A549 (cell line): Measurements from ENCODE around the gene MORF4L1. TPM values are rescaled to one million over a fixed set of nuclear protein-coding genes. Genes with fewer than 3 reads are reported as not detected.

Source experiments
- ATAC-seq, 2 experiments: fragments of 200-7000 bp in 1 of 2; fragments of >200 bp in 1 of 2; cut with Nextera tagmentation in 1 of 2; cut with Tn5 transposase in 1 of 2; 3 replicates each; pipeline versions ENCODE4 v1.8.0 to v1.9.1; 2018 to 2020; ENCODE audit warnings: mild to moderate bottlenecking in 1 of 2, moderate library complexity in 1 of 2
- CTCF ChIA-PET: fragments of 300-600 bp; sonication (Branson Sonifier 250); formaldehyde crosslinking; extraction: SDS; loops from one replicate; lab custom pipeline; 2021; ENCODE audit warnings: antibody characterized with exemption, inconsistent platforms; lab: Yijun Ruan, JAX
- POLR2A ChIA-PET: fragments of 350-600 bp; formaldehyde crosslinking; extraction: SDS; loops from one replicate; lab custom pipeline; 2021; ENCODE audit warnings: antibody characterized with exemption, inconsistent platforms; lab: Yijun Ruan, JAX
- DNase-seq, 2 experiments: peaks; one replicate each; pipeline versions ENCODE4 v3.0.0 to v3.0.0-alpha.2; 2011 to 2016; ENCODE audit warnings: low read depth in 1 of 2, low spot score in 1 of 2
- FAIRE-seq: peaks from 2 replicates; lab custom pipeline; 2011; peaks lifted over from hg19 to GRCh38; lab: Jason Lieb, UNC
- H3K27ac ChIP-seq, 2 experiments: fragments of >200 bp; sonication (Bioruptor Twin); formaldehyde crosslinking; 3 replicates each; pipeline ENCODE4 v1.5.1; 2016 to 2017
- H3K4me1 ChIP-seq: fragments of >200 bp; sonication (Bioruptor Twin); formaldehyde crosslinking; 3 replicates; pipeline ENCODE4 v1.6.1; 2016
- H3K4me2 ChIP-seq: fragments of >200 bp; sonication (Bioruptor Twin); formaldehyde crosslinking; 3 replicates; pipeline ENCODE4 v1.6.1; 2016
- H3K4me3 ChIP-seq: fragments of >200 bp; sonication (Bioruptor Twin); formaldehyde crosslinking; 3 replicates; pipeline ENCODE4 v1.5.1; 2016
- H3K9me3 ChIP-seq: fragments of >200 bp; sonication (Bioruptor Twin); formaldehyde crosslinking; 3 replicates; pipeline ENCODE4 v1.6.1; 2016
- BHLHE40 ChIP-seq: IDR thresholded peaks from 2 replicates; pipeline ENCODE4 v1.6.1; 2012; ENCODE audit warnings: low read depth, low read length, inconsistent platforms
- CBX2 ChIP-seq: fragments of 200-600 bp; sonication (generic); IDR thresholded peaks from 2 replicates; pipeline ENCODE4 v1.6.1; 2016; ENCODE audit warnings: low read depth, mild to moderate bottlenecking, borderline replicate concordance
- EHF ChIP-seq: fragments of 250-450 bp; sonication (Bioruptor Pico); IDR thresholded peaks from 2 replicates; pipeline ENCODE4 v1.5.0; 2020; ENCODE audit warnings: mild to moderate bottlenecking
- EHMT2 ChIP-seq: fragments of 200-600 bp; sonication (generic); IDR thresholded peaks from 2 replicates; pipeline ENCODE4 v1.6.1; 2016; ENCODE audit warnings: antibody characterized with exemption, low read depth, mild to moderate bottlenecking, moderate library complexity
- EP300 ChIP-seq, 2 experiments: fragments of >200 bp; sonication (Bioruptor Twin); formaldehyde crosslinking; IDR thresholded peaks; 2 replicates in 1 of 2; 3 replicates in 1 of 2; pipeline ENCODE4 v1.6.1; 2016 to 2017
- ESRRA ChIP-seq: fragments of 150-350 bp; IDR thresholded peaks from 2 replicates; pipeline ENCODE4 v1.6.1; 2014; ENCODE audit warnings: mild to moderate bottlenecking, low read length, borderline replicate concordance
- FOSB ChIP-seq: fragments of 250-450 bp; sonication (Bioruptor Pico); IDR thresholded peaks from 2 replicates; pipeline ENCODE4 v1.5.0; 2020; ENCODE audit warnings: mild to moderate bottlenecking, moderate library complexity
- HEYL ChIP-seq: fragments of 250-450 bp; sonication (Bioruptor Pico); IDR thresholded peaks from 2 replicates; pipeline ENCODE4 v1.8.0; 2021; ENCODE audit warnings: mild to moderate bottlenecking, moderate library complexity
- HOXA7 ChIP-seq: fragments of 250-450 bp; sonication (Bioruptor Pico); IDR thresholded peaks from 2 replicates; pipeline ENCODE4 v1.5.0; 2020; ENCODE audit warnings: mild to moderate bottlenecking, moderate library complexity
- HOXB13 ChIP-seq: fragments of 250-450 bp; sonication (Bioruptor Pico); IDR thresholded peaks from 2 replicates; pipeline ENCODE4 v1.5.0; 2020; ENCODE audit warnings: low read depth, mild to moderate bottlenecking, moderate library complexity
- HOXB5 ChIP-seq: fragments of 250-450 bp; sonication (Bioruptor Pico); IDR thresholded peaks from 2 replicates; pipeline ENCODE4 v1.5.0; 2020; ENCODE audit warnings: mild to moderate bottlenecking, moderate library complexity
- MAFK ChIP-seq: fragments of 450-650 bp; IDR thresholded peaks from 2 replicates; pipeline ENCODE4 v1.6.1; 2014; ENCODE audit not compliant: partially characterized antibody
- MYC ChIP-seq: IDR thresholded peaks from 2 replicates; pipeline ENCODE4 v1.6.1; 2012; ENCODE audit warnings: mild to moderate bottlenecking, inconsistent platforms, low read length, improper control_type of control experiment, borderline replicate concordance
- NFE2L2 ChIP-seq: fragments of 150-350 bp; conservative IDR thresholded peaks from 2 replicates; pipeline ENCODE4 v1.6.1; 2014; ENCODE audit warnings: low read length
- NPAS2 ChIP-seq: fragments of 250-450 bp; sonication (Bioruptor Pico); IDR thresholded peaks from 2 replicates; pipeline ENCODE4 v1.8.0; 2022; ENCODE audit warnings: mild to moderate bottlenecking, moderate library complexity, borderline replicate concordance
- PHF8 ChIP-seq: fragments of 200-600 bp; sonication (generic); IDR thresholded peaks from 2 replicates; pipeline ENCODE4 v1.6.1; 2016; ENCODE audit warnings: low read depth, mild to moderate bottlenecking, antibody characterized with exemption, moderate library complexity, borderline replicate concordance
- POLR2A ChIP-seq: IDR thresholded peaks from 2 replicates; pipeline ENCODE4 v1.6.1; 2012; ENCODE audit warnings: mild to moderate bottlenecking, low read length
- RNF2 ChIP-seq: fragments of 200-600 bp; sonication (generic); IDR thresholded peaks from 2 replicates; pipeline ENCODE4 v1.6.1; 2016; ENCODE audit warnings: low read depth, mild to moderate bottlenecking, antibody characterized with exemption, moderate library complexity, borderline replicate concordance
- SMC3 ChIP-seq: fragments of >200 bp; sonication (Bioruptor Twin); formaldehyde crosslinking; IDR thresholded peaks from 3 replicates; pipeline ENCODE4 v1.6.1; 2018; ENCODE audit warnings: inconsistent platforms
- SREBF2 ChIP-seq: fragments of 450-650 bp; IDR thresholded peaks from 2 replicates; pipeline ENCODE4 v1.6.1; 2014; ENCODE audit warnings: mild to moderate bottlenecking, moderate library complexity
- TP53 ChIP-seq: fragments of 250-450 bp; sonication (Bioruptor Pico); IDR thresholded peaks from 2 replicates; pipeline ENCODE4 v1.5.0; 2021; ENCODE audit warnings: mild to moderate bottlenecking, moderate library complexity
- ZSCAN20 ChIP-seq: fragments of 250-450 bp; sonication (Bioruptor Pico); IDR thresholded peaks from 2 replicates; pipeline ENCODE4 v1.8.0; 2022; ENCODE audit warnings: mild to moderate bottlenecking, moderate library complexity
- WGBS: methylation state at CpG from one replicate; pipeline ENCODE4 v1.1.6; 2017; ENCODE audit errors: missing lambda C conversion rate; 5-methylcytosine and 5-hydroxymethylcytosine counted together
- polyA plus RNA-seq, 4 experiments: library from polyadenylated mRNA; depleted of rRNA in 3 of 4; stranded (reverse); fragments of >200 nt; fragmentation: RNase III in 1 of 4; extraction: RNeasy Plus Mini Kit Qiagen cat#74134 plus additional on column Dnase treatment in 1 of 4; gene quantifications; 2 replicates in 3 of 4; 3 replicates in 1 of 4; pipeline ENCODE4 v1.2.3, GENCODE V29; 2011 to 2017
- TF ChIP-seq, protein P1 (sequence below): fragments of 250-450 bp; sonication (Bioruptor Pico); IDR thresholded peaks from 2 replicates; pipeline ENCODE4 v1.5.0; 2020; ENCODE audit warnings: low read depth, mild to moderate bottlenecking, moderate library complexity
- TF ChIP-seq, protein P2 (sequence below): fragments of >200 bp; sonication (Bioruptor Twin); formaldehyde crosslinking; IDR thresholded peaks from 2 replicates; pipeline ENCODE4 v1.6.1; 2016
- TF ChIP-seq, protein P3 (sequence below): fragments of 150-350 bp; IDR thresholded peaks from 2 replicates; pipeline ENCODE4 v1.6.1; 2014; ENCODE audit warnings: low read depth, mild to moderate bottlenecking, low read length
- TF ChIP-seq, protein P4 (sequence below): fragments of >200 bp; sonication (Bioruptor Twin); formaldehyde crosslinking; IDR thresholded peaks from 3 replicates; pipeline ENCODE4 v1.6.1; 2016
- TF ChIP-seq, protein P5 (sequence below): fragments of >200 bp; sonication (Bioruptor Twin); formaldehyde crosslinking; IDR thresholded peaks from 3 replicates; pipeline ENCODE4 v1.5.1; 2016

MORF4L1 gene
- polyA plus RNA-seq, 2 of the 4 experiments (the other 2 are of a cell fraction): 498 to 927 TPM

DNA sequence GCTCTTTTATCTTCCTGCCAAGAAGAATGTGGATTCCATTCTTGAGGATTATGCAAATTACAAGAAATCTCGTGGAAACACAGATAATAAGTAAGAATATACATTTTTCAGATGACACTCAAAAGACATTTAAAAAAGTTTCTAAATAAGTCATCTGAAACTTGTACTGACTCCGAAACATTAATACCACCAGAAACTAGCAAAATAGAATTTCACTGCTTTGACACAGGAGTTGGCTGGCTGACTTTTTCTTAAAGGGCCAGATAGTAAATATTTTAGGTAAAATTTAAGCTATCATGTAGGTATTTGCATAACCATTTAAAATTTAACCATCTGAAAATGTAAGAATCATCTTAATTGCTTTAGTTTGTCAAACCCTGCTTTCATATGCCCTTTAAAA lies 20.8 kb downstream of the MORF4L1 start:
- Histone ChIP-seq H3K4me2 (no peak overlapping the region), H3K27ac (no peak overlapping the region), H3K9me3 (no peaks in the 10 kb centered on the region), H3K4me1 (no peaks in the 10 kb centered on the region), H3K4me3 (no peak overlapping the region)
- TF ChIP-seq ZSCAN20 (CRISPR knock-in tag) (no peak), EP300 (IDR thresholded peaks at IDR 0.05) (no peak), SMC3 (no peak), MYC (no peak), EHF (no peak), HOXB13 (CRISPR knock-in tag) (no peak), CBX2 (no peak), HOXA7 (no peak), SREBF2 (no peak), HEYL (no peak), TP53 (CRISPR knock-in tag) (no peak), FOSB (CRISPR knock-in tag) (no peak), RNF2 (no peak), POLR2A (no peak), ESRRA (no peak)
- TF ChIP-seq, protein P1, sequence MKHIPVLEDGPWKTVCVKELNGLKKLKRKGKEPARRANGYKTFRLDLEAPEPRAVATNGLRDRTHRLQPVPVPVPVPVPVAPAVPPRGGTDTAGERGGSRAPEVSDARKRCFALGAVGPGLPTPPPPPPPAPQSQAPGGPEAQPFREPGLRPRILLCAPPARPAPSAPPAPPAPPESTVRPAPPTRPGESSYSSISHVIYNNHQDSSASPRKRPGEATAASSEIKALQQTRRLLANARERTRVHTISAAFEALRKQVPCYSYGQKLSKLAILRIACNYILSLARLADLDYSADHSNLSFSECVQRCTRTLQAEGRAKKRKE: no peak
- TF ChIP-seq, protein P2, sequence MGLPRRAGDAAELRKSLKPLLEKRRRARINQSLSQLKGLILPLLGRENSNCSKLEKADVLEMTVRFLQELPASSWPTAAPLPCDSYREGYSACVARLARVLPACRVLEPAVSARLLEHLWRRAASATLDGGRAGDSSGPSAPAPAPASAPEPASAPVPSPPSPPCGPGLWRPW: no peak
- TF ChIP-seq, protein P3, sequence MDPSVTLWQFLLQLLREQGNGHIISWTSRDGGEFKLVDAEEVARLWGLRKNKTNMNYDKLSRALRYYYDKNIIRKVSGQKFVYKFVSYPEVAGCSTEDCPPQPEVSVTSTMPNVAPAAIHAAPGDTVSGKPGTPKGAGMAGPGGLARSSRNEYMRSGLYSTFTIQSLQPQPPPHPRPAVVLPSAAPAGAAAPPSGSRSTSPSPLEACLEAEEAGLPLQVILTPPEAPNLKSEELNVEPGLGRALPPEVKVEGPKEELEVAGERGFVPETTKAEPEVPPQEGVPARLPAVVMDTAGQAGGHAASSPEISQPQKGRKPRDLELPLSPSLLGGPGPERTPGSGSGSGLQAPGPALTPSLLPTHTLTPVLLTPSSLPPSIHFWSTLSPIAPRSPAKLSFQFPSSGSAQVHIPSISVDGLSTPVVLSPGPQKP: no peak
- TF ChIP-seq, protein P4, sequence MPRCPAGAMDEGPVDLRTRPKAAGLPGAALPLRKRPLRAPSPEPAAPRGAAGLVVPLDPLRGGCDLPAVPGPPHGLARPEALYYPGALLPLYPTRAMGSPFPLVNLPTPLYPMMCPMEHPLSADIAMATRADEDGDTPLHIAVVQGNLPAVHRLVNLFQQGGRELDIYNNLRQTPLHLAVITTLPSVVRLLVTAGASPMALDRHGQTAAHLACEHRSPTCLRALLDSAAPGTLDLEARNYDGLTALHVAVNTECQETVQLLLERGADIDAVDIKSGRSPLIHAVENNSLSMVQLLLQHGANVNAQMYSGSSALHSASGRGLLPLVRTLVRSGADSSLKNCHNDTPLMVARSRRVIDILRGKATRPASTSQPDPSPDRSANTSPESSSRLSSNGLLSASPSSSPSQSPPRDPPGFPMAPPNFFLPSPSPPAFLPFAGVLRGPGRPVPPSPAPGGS: no peak
- TF ChIP-seq, protein P5, sequence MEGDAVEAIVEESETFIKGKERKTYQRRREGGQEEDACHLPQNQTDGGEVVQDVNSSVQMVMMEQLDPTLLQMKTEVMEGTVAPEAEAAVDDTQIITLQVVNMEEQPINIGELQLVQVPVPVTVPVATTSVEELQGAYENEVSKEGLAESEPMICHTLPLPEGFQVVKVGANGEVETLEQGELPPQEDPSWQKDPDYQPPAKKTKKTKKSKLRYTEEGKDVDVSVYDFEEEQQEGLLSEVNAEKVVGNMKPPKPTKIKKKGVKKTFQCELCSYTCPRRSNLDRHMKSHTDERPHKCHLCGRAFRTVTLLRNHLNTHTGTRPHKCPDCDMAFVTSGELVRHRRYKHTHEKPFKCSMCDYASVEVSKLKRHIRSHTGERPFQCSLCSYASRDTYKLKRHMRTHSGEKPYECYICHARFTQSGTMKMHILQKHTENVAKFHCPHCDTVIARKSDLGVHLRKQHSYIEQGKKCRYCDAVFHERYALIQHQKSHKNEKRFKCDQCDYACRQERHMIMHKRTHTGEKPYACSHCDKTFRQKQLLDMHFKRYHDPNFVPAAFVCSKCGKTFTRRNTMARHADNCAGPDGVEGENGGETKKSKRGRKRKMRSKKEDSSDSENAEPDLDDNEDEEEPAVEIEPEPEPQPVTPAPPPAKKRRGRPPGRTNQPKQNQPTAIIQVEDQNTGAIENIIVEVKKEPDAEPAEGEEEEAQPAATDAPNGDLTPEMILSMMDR: no peak
- 82% methylated on average over 2 of the region's 2 CpGs for WGBS
- no peak for ATAC-seq
- CTCF ChIA-PET: interaction anchor here (0.8 to 2.5 kb wide), 6 partner anchors 8 to 19 kb away, joined by 3 to 9 read pairs (median 3); no protein-coding TSS in a partner anchor
- peak; percentile 68 for FAIRE-seq
- no peak for DNase-seq
- POLR2A ChIA-PET: interaction anchor here (0.8 to 1.3 kb wide), 3 partner anchors 12 to 20 kb away, joined by 3 to 4 read pairs (median 3); no protein-coding TSS in a partner anchor

DNA sequence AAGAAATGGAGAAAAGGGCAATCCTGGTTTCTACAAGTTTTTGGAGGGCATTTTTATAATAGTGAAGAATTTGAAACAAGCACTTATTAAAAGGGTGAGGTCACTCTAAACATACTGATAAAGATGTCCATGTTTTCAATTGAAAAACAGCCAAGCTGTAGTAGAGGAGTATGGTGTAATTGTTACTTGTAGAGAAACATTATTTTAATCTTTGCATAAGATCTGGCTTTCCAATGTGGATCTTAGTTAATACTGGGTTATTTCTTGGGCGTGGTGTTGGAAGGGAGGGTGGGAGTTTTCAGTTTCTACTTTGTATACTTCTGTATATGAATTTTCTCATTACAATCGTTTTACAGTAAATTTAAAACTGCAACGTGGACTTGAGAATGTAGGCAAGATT lies 22.8 kb downstream of the MORF4L1 start:
- ATAC-seq: no peak
- TF ChIP-seq BHLHE40: no peak
- TF ChIP-seq EHMT2: no peak
- TF ChIP-seq ESRRA: no peak
- TF ChIP-seq NPAS2 (CRISPR knock-in tag): no peak
- no peak for TF ChIP-seq FOSB (CRISPR knock-in tag)
- TF ChIP-seq MAFK: no peak
- TF ChIP-seq HEYL: no peak
- TF ChIP-seq, protein P1: no peak
- TF ChIP-seq NFE2L2: no peak
- TF ChIP-seq, protein P5: no peak
- no peak; the same call in 1 of the 2 replicates for TF ChIP-seq HOXA7
- TF ChIP-seq PHF8: no peak
- no peak for TF ChIP-seq HOXB5 (CRISPR knock-in tag)
- no peak for FAIRE-seq
- ChIA-PET POLR2A (interaction anchor here (0.6 to 1.0 kb wide), 2 partner anchors 10 to 21 kb away, joined by 4 to 6 read pairs; no protein-coding TSS in a partner anchor), CTCF (interaction anchor here (1.2 kb wide), 1 partner anchor 15 kb away, joined by 7 read pairs; no protein-coding TSS in a partner anchor)
- H3K4me1 ChIP-seq: no peaks in the 10 kb centered on the region
- no peak overlapping the region for H3K4me2 ChIP-seq
- no peak overlapping the region for H3K4me3 ChIP-seq
- H3K9me3 ChIP-seq: no peaks in the 10 kb centered on the region
- no peak for DNase-seq
- 93% methylated on average over 3 of the region's 3 CpGs for WGBS
- H3K27ac ChIP-seq: no peak overlapping the region
